MM.1S (cell line): ENCODE results near the gene KRTAP5-3.

Source experiments
- EZH2 ChIP-seq: fragments of 300-600 bp; sonication (generic); optimal IDR thresholded peaks from 2 replicates; pipeline ENCODE3; 2017; ENCODE audit warnings: low read depth, mild to moderate bottlenecking, antibody characterized with exemption, low read length, mixed read lengths
- EZH2phosphoT487 ChIP-seq: fragments of 300-600 bp; sonication (generic); IDR thresholded peaks from 2 replicates; pipeline ENCODE4 v1.6.1; 2018; ENCODE audit warnings: antibody characterized with exemption, low read length
- TF ChIP-seq, protein P1 (sequence below): fragments of 300-600 bp; sonication (generic); IDR thresholded peaks from 2 replicates; pipeline ENCODE4 v1.5.1; 2016; ENCODE audit warnings: antibody characterized with exemption, low read length, mixed read lengths

GRCh38 chr11:1623716-1624115 lies 15.5 kb upstream of the KRTAP5-3 start:
- TF ChIP-seq, protein P1, sequence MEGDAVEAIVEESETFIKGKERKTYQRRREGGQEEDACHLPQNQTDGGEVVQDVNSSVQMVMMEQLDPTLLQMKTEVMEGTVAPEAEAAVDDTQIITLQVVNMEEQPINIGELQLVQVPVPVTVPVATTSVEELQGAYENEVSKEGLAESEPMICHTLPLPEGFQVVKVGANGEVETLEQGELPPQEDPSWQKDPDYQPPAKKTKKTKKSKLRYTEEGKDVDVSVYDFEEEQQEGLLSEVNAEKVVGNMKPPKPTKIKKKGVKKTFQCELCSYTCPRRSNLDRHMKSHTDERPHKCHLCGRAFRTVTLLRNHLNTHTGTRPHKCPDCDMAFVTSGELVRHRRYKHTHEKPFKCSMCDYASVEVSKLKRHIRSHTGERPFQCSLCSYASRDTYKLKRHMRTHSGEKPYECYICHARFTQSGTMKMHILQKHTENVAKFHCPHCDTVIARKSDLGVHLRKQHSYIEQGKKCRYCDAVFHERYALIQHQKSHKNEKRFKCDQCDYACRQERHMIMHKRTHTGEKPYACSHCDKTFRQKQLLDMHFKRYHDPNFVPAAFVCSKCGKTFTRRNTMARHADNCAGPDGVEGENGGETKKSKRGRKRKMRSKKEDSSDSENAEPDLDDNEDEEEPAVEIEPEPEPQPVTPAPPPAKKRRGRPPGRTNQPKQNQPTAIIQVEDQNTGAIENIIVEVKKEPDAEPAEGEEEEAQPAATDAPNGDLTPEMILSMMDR = no peak
- no peak for TF ChIP-seq EZH2
- TF ChIP-seq EZH2phosphoT487 = no peak
